GM12878 (cell line): Measurements from ENCODE around the gene ALDH6A1. TPM values are rescaled to one million over a fixed set of nuclear protein-coding genes. Genes with fewer than 3 reads are reported as not detected.

Experiments used
- ATAC-seq: fragments of 200-7000 bp; cut with Tn5 transposase; 3 replicates; pipeline ENCODE4 v1.9.1; 2020; ENCODE audit warnings: mild to moderate bottlenecking, moderate library complexity
- BruUV-seq: library from RNA; stranded (reverse); fragments of 400-500 nt; replicated peaks from 2 replicates; lab custom pipeline; 2021; lab: Mats Ljungman, UMichigan
- CTCF ChIA-PET: fragments of 300-600 bp; sonication (Branson Sonifier 250); formaldehyde crosslinking; extraction: SDS; loops from one replicate; lab custom pipeline; 2021; ENCODE audit warnings: inconsistent platforms; lab: Yijun Ruan, JAX
- POLR2A ChIA-PET: fragments of 350-600 bp; formaldehyde crosslinking; extraction: SDS; loops from one replicate; lab custom pipeline; 2021; ENCODE audit warnings: inconsistent platforms; lab: Charles Lee
- RAD21 ChIA-PET: fragments of 300-600 bp; sonication (Branson Sonifier 250); formaldehyde crosslinking; loops from one replicate; lab custom pipeline; 2023; ENCODE audit warnings: antibody characterized with exemption; ENCODE audit not compliant: unreplicated experiment; lab: Charles Lee
- SMC1A ChIA-PET: fragments of 300-600 bp; sonication (Branson Sonifier 250); formaldehyde crosslinking; loops from one replicate; lab custom pipeline; 2023; ENCODE audit not compliant: unreplicated experiment, uncharacterized antibody; lab: Charles Lee
- DNase-seq: peaks from one replicate; pipeline ENCODE4 v3.0.0-alpha.2; 2011; ENCODE audit warnings: low read depth, low spot score
- FAIRE-seq: peaks from 3 replicates; lab custom pipeline; 2011; peaks lifted over from hg19 to GRCh38; lab: Jason Lieb, UNC
- H2AFZ ChIP-seq: 2 replicates; pipeline ENCODE4 v1.6.0; 2011; ENCODE audit warnings: low read depth, low read length, control low read depth; ENCODE audit not compliant: control insufficient read depth
- H3K27ac ChIP-seq: 2 replicates; pipeline ENCODE4 v1.5.1; 2011; ENCODE audit warnings: control low read depth; ENCODE audit not compliant: control insufficient read depth, insufficient read depth
- H3K27me3 ChIP-seq, 2 experiments: replicated peaks in 1 of 2; 2 replicates each; pipeline versions ENCODE4 v1.6.0 to v1.6.1; 2011; ENCODE audit warnings: low read length in 1 of 2; ENCODE audit not compliant: control insufficient read depth in 2 of 2, insufficient read depth in 2 of 2
- H3K36me3 ChIP-seq, 2 experiments: 2 replicates each; pipeline ENCODE4 v1.5.1; 2011; ENCODE audit warnings: low read length in 1 of 2; ENCODE audit not compliant: control insufficient read depth in 2 of 2, insufficient read depth in 2 of 2
- H3K4me1 ChIP-seq: 2 replicates; pipeline ENCODE4 v1.6.1; 2011; ENCODE audit warnings: mild to moderate bottlenecking, low read length, moderate library complexity, mixed read lengths; ENCODE audit not compliant: control insufficient read depth, insufficient read depth
- H3K4me2 ChIP-seq: 2 replicates; pipeline ENCODE4 v1.6.0; 2011; ENCODE audit warnings: control low read depth; ENCODE audit not compliant: control insufficient read depth, insufficient read depth
- H3K4me3 ChIP-seq: fragments of 200-600 bp; sonication (generic); 2 replicates; pipeline ENCODE4 v1.5.1; 2016
- H3K79me2 ChIP-seq: 2 replicates; pipeline ENCODE4 v1.6.0; 2011; ENCODE audit warnings: low read length; ENCODE audit not compliant: control insufficient read depth, insufficient read depth
- H3K9ac ChIP-seq: 2 replicates; pipeline ENCODE4 v1.8.0; 2011; ENCODE audit warnings: low read length, control low read depth, mixed read lengths; ENCODE audit not compliant: control insufficient read depth, insufficient read depth
- H3K9me3 ChIP-seq: replicated peaks from 3 replicates; pipeline ENCODE4 v1.5.1; 2011; ENCODE audit warnings: mild to moderate bottlenecking, low read length; ENCODE audit not compliant: control insufficient read depth, insufficient read depth
- H4K20me1 ChIP-seq: 2 replicates; pipeline ENCODE4 v1.6.0; 2011; ENCODE audit not compliant: control insufficient read depth, insufficient read depth
- CHD2 ChIP-seq: IDR thresholded peaks from 2 replicates; pipeline ENCODE4 v1.6.1; 2011; ENCODE audit warnings: low read depth, low read length, improper control_type of control experiment, borderline replicate concordance
- ESRRA ChIP-seq: IDR thresholded peaks from 2 replicates; pipeline ENCODE4 v1.6.1; 2012; ENCODE audit warnings: mild to moderate bottlenecking, low read length, improper control_type of control experiment
- NR2F1 ChIP-seq: fragments of 450-650 bp; conservative IDR thresholded peaks from 2 replicates; pipeline ENCODE4 v1.6.1; 2017; ENCODE audit warnings: mild to moderate bottlenecking
- TCF12 ChIP-seq: IDR thresholded peaks from 2 replicates; pipeline ENCODE4 v1.6.1; 2011; ENCODE audit warnings: low read depth, mild to moderate bottlenecking, low read length
- ZNF274 ChIP-seq: IDR thresholded peaks from one replicate; pipeline ENCODE4 v1.8.0; 2011; ENCODE audit not compliant: insufficient read length, insufficient read depth
- WGBS: methylation state at CpG from one replicate; pipeline ENCODE4 v1.1.6; 2016; ENCODE audit warnings: low lambda C conversion rate; ENCODE audit not compliant: insufficient replicate concordance, insufficient coverage; ENCODE audit errors: missing lambda C conversion rate; 5-methylcytosine and 5-hydroxymethylcytosine counted together
- in situ Hi-C: fragments of 300-500 bp; cut with MboI; formaldehyde crosslinking; loops from 9 replicates; pipeline ENCODE4 v1.14.3; 2018; ENCODE audit warnings: mixed read lengths
- intact Hi-C: fragments of 100-400 bp; cut with micrococcal nuclease; formaldehyde crosslinking; loops from one replicate; pipeline ENCODE4 v1.14.2; 2022; ENCODE audit not compliant: unreplicated experiment
- polyA plus RNA-seq, 11 experiments: library from polyadenylated mRNA; depleted of rRNA in 4 of 11; unstranded in 6 of 11; stranded (reverse) in 5 of 11; fragments of >200 nt; fragmentation: Nextera tagmentation in 4 of 11; fragmentation: Illumina TruSeq in 1 of 11; extraction: Ambion mirVana in 4 of 11; extraction: Trizol in 1 of 11; gene quantifications; 1 replicate in 1 of 11; 2 replicates in 10 of 11; pipeline versions ENCODE4 v1.2.1 to v1.2.3, GENCODE V29; 2011 to 2016; ENCODE audit warnings: inconsistent platforms in 2 of 11, missing spikeins in 2 of 11, low read depth in 1 of 11
- total RNA-seq, 4 experiments: library from RNA; depleted of rRNA in 3 of 4; stranded (reverse); fragments of >200 nt in 3 of 4; fragmentation: Illumina TruSeq in 1 of 4; extraction: Trizol in 1 of 4; gene quantifications; 2 replicates each; pipeline versions ENCODE4 v1.2.1 to v1.2.3, GENCODE V29; 2013 to 2021
- TF ChIP-seq, protein P1 (sequence below): IDR thresholded peaks from 2 replicates; pipeline ENCODE4 v1.6.1; 2011; ENCODE audit warnings: low read depth, mild to moderate bottlenecking, low read length, moderate library complexity, borderline replicate concordance; ENCODE audit errors: extremely low read depth

ALDH6A1 gene
- total and polyA plus RNA-seq, 10 of the 15 experiments (the other 5 are each of a cell fraction or from before 2014, with no cell fraction given): 6.3 to 23.4 (median 9.8) TPM

DNA sequence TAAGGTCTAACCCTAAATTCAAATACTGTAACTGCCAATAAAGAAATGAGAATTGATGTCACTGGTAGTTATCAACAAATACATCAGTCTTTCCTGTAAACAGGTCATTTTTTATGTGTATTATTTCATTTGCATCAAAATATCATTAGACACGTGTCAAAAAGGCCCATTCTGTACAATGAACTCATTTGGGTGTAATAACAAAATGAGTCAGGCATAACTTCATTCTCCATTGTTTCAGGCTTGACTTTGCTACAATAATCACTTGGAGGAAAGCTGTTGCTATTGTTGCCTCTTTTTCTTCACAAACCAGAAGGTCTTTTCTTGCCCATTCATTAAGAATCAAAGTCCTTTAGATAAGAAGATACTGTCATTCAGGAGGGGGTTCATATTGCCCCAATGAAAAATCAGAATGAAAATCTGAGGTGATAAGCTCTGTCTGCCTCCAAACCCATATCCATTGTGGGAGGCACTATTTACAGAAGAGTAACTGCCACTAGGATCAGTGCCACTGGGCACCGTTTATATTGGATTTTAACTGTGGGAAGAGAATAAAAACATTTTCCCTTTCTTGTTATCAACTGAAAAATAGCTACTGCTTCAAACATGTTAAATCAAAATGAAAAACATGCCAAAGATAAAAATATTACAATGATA is 75.3 kb downstream of the ALDH6A1 start:
- FAIRE-seq: no peak
- RAD21 ChIA-PET: no interaction called here
- Histone ChIP-seq H3K9me3 (no peaks in the 10 kb centered on the region), H3K9ac (no peak overlapping the region), H3K4me2 (no peak overlapping the region), H3K36me3 (peaks cover 0 to 6% of the 10 kb centered on the region in 2 experiments; a peak in 1 of 4 replicates), H3K4me1 (no peaks in the 10 kb centered on the region), H2AFZ (no peak overlapping the region), H4K20me1 (no peaks in the 10 kb centered on the region), H3K27ac (no peak overlapping the region), H3K4me3 (no peak overlapping the region), H3K79me2 (no peaks in the 10 kb centered on the region), H3K27me3 (no peaks in the 10 kb centered on the region)
- POLR2A ChIA-PET: no interaction called here
- no peak for ATAC-seq
- in situ Hi-C loops (no loop called here), intact Hi-C loops (no loop called here)
- no TSS peak for BruUV-seq
- SMC1A ChIA-PET: interaction anchor here (0.7 to 1.1 kb wide), 2 partner anchors 16 to 89 kb away, joined by 3 to 4 read pairs; no protein-coding TSS in a partner anchor
- WGBS: 77% methylated on average over 2 of the region's 2 CpGs
- CTCF ChIA-PET: no interaction called here
- no peak for TF ChIP-seq NR2F1
- TF ChIP-seq ZNF274: no peak
- TF ChIP-seq ESRRA: no peak
- TF ChIP-seq, protein P1, sequence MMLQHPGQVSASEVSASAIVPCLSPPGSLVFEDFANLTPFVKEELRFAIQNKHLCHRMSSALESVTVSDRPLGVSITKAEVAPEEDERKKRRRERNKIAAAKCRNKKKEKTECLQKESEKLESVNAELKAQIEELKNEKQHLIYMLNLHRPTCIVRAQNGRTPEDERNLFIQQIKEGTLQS: no peak
- no peak for TF ChIP-seq CHD2
- no peak for TF ChIP-seq TCF12
- DNase-seq: no peak

Other genes starting within 250 kb of the ALDH6A1 start
Only the 7 nearest of the 9 such genes appear.
- gene ZNF410, start 197.6 kb downstream of the ALDH6A1 start, total RNA-seq (2014; rRNA removed): 50.7 and 54.7 TPM in 2 replicates
- gene ZNF410, start 197.6 kb downstream of the ALDH6A1 start, total RNA-seq (2014; rRNA removed; fragmentation: Illumina TruSeq; extraction: Trizol): 43.0 and 44.3 TPM in 2 replicates
- gene ZNF410, start 197.6 kb downstream of the ALDH6A1 start, total RNA-seq (2021): 32.1 and 33.9 TPM in 2 replicates
- gene ZNF410, start 197.6 kb downstream of the ALDH6A1 start, polyA plus RNA-seq (2011; rRNA removed): 41.7 and 49.3 TPM in 2 replicates
- gene ZNF410, start 197.6 kb downstream of the ALDH6A1 start, polyA plus RNA-seq (2014; fragmentation: Illumina TruSeq; extraction: Trizol): 41.7 and 45.5 TPM in 2 replicates
- 10 to 100 TPM; 51.2 to 56.6 TPM for gene ZNF410, start 197.6 kb downstream of the ALDH6A1 start, polyA plus RNA-seq (2014; fragmentation: Nextera tagmentation; extraction: Ambion mirVana)
- 30.1 and 31.2 TPM in 2 replicates for gene ZNF410, start 197.6 kb downstream of the ALDH6A1 start, polyA plus RNA-seq (2014; rRNA removed)
- 10 to 100 TPM; 51.2 to 52.9 TPM for gene ZNF410, start 197.6 kb downstream of the ALDH6A1 start, polyA plus RNA-seq (2016; fragmentation: Nextera tagmentation; extraction: Ambion mirVana)
- 0.73 and 1.2 TPM in 2 replicates for gene FAM161B, start 134.4 kb downstream of the ALDH6A1 start, total RNA-seq (2014; rRNA removed)
- 0.78 and 0.85 TPM in 2 replicates for gene FAM161B, start 134.4 kb downstream of the ALDH6A1 start, total RNA-seq (2014; rRNA removed; fragmentation: Illumina TruSeq; extraction: Trizol)
- 0.87 and 1.0 TPM in 2 replicates for gene FAM161B, start 134.4 kb downstream of the ALDH6A1 start, total RNA-seq (2021)
- gene FAM161B, start 134.4 kb downstream of the ALDH6A1 start, polyA plus RNA-seq (2011; rRNA removed): 0.75 TPM in 2 replicates
- gene FAM161B, start 134.4 kb downstream of the ALDH6A1 start, polyA plus RNA-seq (2014; fragmentation: Illumina TruSeq; extraction: Trizol): 1.00 and 1.0 TPM in 2 replicates
- gene FAM161B, start 134.4 kb downstream of the ALDH6A1 start, polyA plus RNA-seq (2014; fragmentation: Nextera tagmentation; extraction: Ambion mirVana): under 1 TPM; 0.33 to 0.34 TPM
- 0.66 and 0.94 TPM in 2 replicates for gene FAM161B, start 134.4 kb downstream of the ALDH6A1 start, polyA plus RNA-seq (2014; rRNA removed)
- 1 to 10 TPM; 1.1 to 1.2 TPM for gene FAM161B, start 134.4 kb downstream of the ALDH6A1 start, polyA plus RNA-seq (2016; fragmentation: Nextera tagmentation; extraction: Ambion mirVana)
- 21.7 and 24.6 TPM in 2 replicates for gene COQ6, start 134.2 kb downstream of the ALDH6A1 start, total RNA-seq (2014; rRNA removed)
- gene COQ6, start 134.2 kb downstream of the ALDH6A1 start, total RNA-seq (2014; rRNA removed; fragmentation: Illumina TruSeq; extraction: Trizol): 12.1 and 12.3 TPM in 2 replicates
- gene COQ6, start 134.2 kb downstream of the ALDH6A1 start, total RNA-seq (2021): 15.7 and 16.0 TPM in 2 replicates
- 32.2 and 35.8 TPM in 2 replicates for gene COQ6, start 134.2 kb downstream of the ALDH6A1 start, polyA plus RNA-seq (2011; rRNA removed)
- 15.9 and 18.8 TPM in 2 replicates for gene COQ6, start 134.2 kb downstream of the ALDH6A1 start, polyA plus RNA-seq (2014; fragmentation: Illumina TruSeq; extraction: Trizol)
- 10 to 100 TPM in 1 of 2 experiments, 1 to 10 TPM in 1; 5.4 to 10.8 TPM for gene COQ6, start 134.2 kb downstream of the ALDH6A1 start, polyA plus RNA-seq (2014; fragmentation: Nextera tagmentation; extraction: Ambion mirVana)
- gene COQ6, start 134.2 kb downstream of the ALDH6A1 start, polyA plus RNA-seq (2014; rRNA removed): 19.5 and 21.1 TPM in 2 replicates
- gene COQ6, start 134.2 kb downstream of the ALDH6A1 start, polyA plus RNA-seq (2016; fragmentation: Nextera tagmentation; extraction: Ambion mirVana): 10 to 100 TPM; 42.8 to 45.5 TPM
- gene ENTPD5, start 65.2 kb downstream of the ALDH6A1 start, total RNA-seq (2014; rRNA removed): 7.3 and 7.9 TPM in 2 replicates
- 7.0 and 7.4 TPM in 2 replicates for gene ENTPD5, start 65.2 kb downstream of the ALDH6A1 start, total RNA-seq (2014; rRNA removed; fragmentation: Illumina TruSeq; extraction: Trizol)
- 9.9 and 11.4 TPM in 2 replicates for gene ENTPD5, start 65.2 kb downstream of the ALDH6A1 start, total RNA-seq (2021)
- 8.8 and 10.0 TPM in 2 replicates for gene ENTPD5, start 65.2 kb downstream of the ALDH6A1 start, polyA plus RNA-seq (2011; rRNA removed)
- 8.6 and 10.9 TPM in 2 replicates for gene ENTPD5, start 65.2 kb downstream of the ALDH6A1 start, polyA plus RNA-seq (2014; fragmentation: Illumina TruSeq; extraction: Trizol)
- 1 to 10 TPM; 2.4 TPM for gene ENTPD5, start 65.2 kb downstream of the ALDH6A1 start, polyA plus RNA-seq (2014; fragmentation: Nextera tagmentation; extraction: Ambion mirVana)
- gene ENTPD5, start 65.2 kb downstream of the ALDH6A1 start, polyA plus RNA-seq (2014; rRNA removed): 7.0 TPM in 2 replicates
- 1 to 10 TPM; 7.2 to 8.4 TPM for gene ENTPD5, start 65.2 kb downstream of the ALDH6A1 start, polyA plus RNA-seq (2016; fragmentation: Nextera tagmentation; extraction: Ambion mirVana)
- gene BBOF1, start 65.1 kb downstream of the ALDH6A1 start, total RNA-seq (2014; rRNA removed): 0.79 and 1.6 TPM in 2 replicates
- gene BBOF1, start 65.1 kb downstream of the ALDH6A1 start, total RNA-seq (2014; rRNA removed; fragmentation: Illumina TruSeq; extraction: Trizol): 2.4 and 2.6 TPM in 2 replicates
- gene BBOF1, start 65.1 kb downstream of the ALDH6A1 start, total RNA-seq (2021): 0.64 and 0.77 TPM in 2 replicates
- gene BBOF1, start 65.1 kb downstream of the ALDH6A1 start, polyA plus RNA-seq (2011; rRNA removed): 0.50 and 0.58 TPM in 2 replicates
- 1.3 and 2.1 TPM in 2 replicates for gene BBOF1, start 65.1 kb downstream of the ALDH6A1 start, polyA plus RNA-seq (2014; fragmentation: Illumina TruSeq; extraction: Trizol)
- under 1 TPM; 0.60 to 0.69 TPM for gene BBOF1, start 65.1 kb downstream of the ALDH6A1 start, polyA plus RNA-seq (2014; fragmentation: Nextera tagmentation; extraction: Ambion mirVana)
- 0.34 and 1.3 TPM in 2 replicates for gene BBOF1, start 65.1 kb downstream of the ALDH6A1 start, polyA plus RNA-seq (2014; rRNA removed)
- 1 to 10 TPM in 1 of 2 experiments, under 1 TPM in 1; 0.79 to 1.4 TPM for gene BBOF1, start 65.1 kb downstream of the ALDH6A1 start, polyA plus RNA-seq (2016; fragmentation: Nextera tagmentation; extraction: Ambion mirVana)
- gene LIN52, start 503 bp upstream of the ALDH6A1 start, total RNA-seq (2014; rRNA removed): 18.2 and 19.3 TPM in 2 replicates
- 18.3 and 19.8 TPM in 2 replicates for gene LIN52, start 503 bp upstream of the ALDH6A1 start, total RNA-seq (2014; rRNA removed; fragmentation: Illumina TruSeq; extraction: Trizol)
- gene LIN52, start 503 bp upstream of the ALDH6A1 start, total RNA-seq (2021): 10.4 and 13.3 TPM in 2 replicates
- gene LIN52, start 503 bp upstream of the ALDH6A1 start, polyA plus RNA-seq (2011; rRNA removed): 18.8 and 25.6 TPM in 2 replicates
- gene LIN52, start 503 bp upstream of the ALDH6A1 start, polyA plus RNA-seq (2014; fragmentation: Illumina TruSeq; extraction: Trizol): 23.7 and 26.2 TPM in 2 replicates
- gene LIN52, start 503 bp upstream of the ALDH6A1 start, polyA plus RNA-seq (2014; fragmentation: Nextera tagmentation; extraction: Ambion mirVana): 10 to 100 TPM; 19.0 to 21.4 TPM
- gene LIN52, start 503 bp upstream of the ALDH6A1 start, polyA plus RNA-seq (2014; rRNA removed): 18.5 and 20.0 TPM in 2 replicates
- 10 to 100 TPM; 28.5 to 30.9 TPM for gene LIN52, start 503 bp upstream of the ALDH6A1 start, polyA plus RNA-seq (2016; fragmentation: Nextera tagmentation; extraction: Ambion mirVana)
- gene VSX2, start 155.0 kb upstream of the ALDH6A1 start, total RNA-seq (2014; rRNA removed): not detected in 2 replicates
- not detected in 2 replicates for gene VSX2, start 155.0 kb upstream of the ALDH6A1 start, total RNA-seq (2014; rRNA removed; fragmentation: Illumina TruSeq; extraction: Trizol)
- gene VSX2, start 155.0 kb upstream of the ALDH6A1 start, total RNA-seq (2021): not detected in 2 replicates
- gene VSX2, start 155.0 kb upstream of the ALDH6A1 start, polyA plus RNA-seq (2011; rRNA removed): 0.04 TPM in 1 of 2 replicates, not detected in the other
- gene VSX2, start 155.0 kb upstream of the ALDH6A1 start, polyA plus RNA-seq (2014; fragmentation: Illumina TruSeq; extraction: Trizol): not detected in 2 replicates
- gene VSX2, start 155.0 kb upstream of the ALDH6A1 start, polyA plus RNA-seq (2014; fragmentation: Nextera tagmentation; extraction: Ambion mirVana): not detected
- gene VSX2, start 155.0 kb upstream of the ALDH6A1 start, polyA plus RNA-seq (2014; rRNA removed): 0.05 TPM in 1 of 2 replicates, not detected in the other
- under 1 TPM in 1 of 2 experiments, not detected in 1; 0.05 TPM for gene VSX2, start 155.0 kb upstream of the ALDH6A1 start, polyA plus RNA-seq (2016; fragmentation: Nextera tagmentation; extraction: Ambion mirVana)